Right cardiac atrium (tissue), 5 donors: ENCODE results near the gene TGFBR3. TPM values are rescaled to one million over a fixed set of nuclear protein-coding genes. Genes with fewer than 3 reads are reported as not detected.

ENCODE experiments used
- ATAC-seq, 2 donors: fragments of 200-7000 bp; cut with Tn5 transposase; one replicate each; pipeline versions ENCODE4 v1.8.0 to v1.9.1; 2020; ENCODE audit warnings: moderate library complexity in 2 of 2, mild to moderate bottlenecking in 1 of 2
- DNase-seq, 3 donors: peaks; one replicate each; pipeline ENCODE4 v3.0.0-alpha.2; 2020
- H3K27ac ChIP-seq: one replicate; pipeline ENCODE4 v1.5.1; 2013; ENCODE audit warnings: mild to moderate bottlenecking, low read length, control low read depth, moderate library complexity
- H3K27me3 ChIP-seq: one replicate; pipeline ENCODE4 v1.6.1; 2013; ENCODE audit not compliant: control insufficient read depth, insufficient read depth
- H3K4me1 ChIP-seq: one replicate; pipeline ENCODE4 v1.6.1; 2013; ENCODE audit warnings: low read length; ENCODE audit not compliant: control insufficient read depth, insufficient read depth
- H3K4me3 ChIP-seq: one replicate; pipeline ENCODE4 v1.5.1; 2013; ENCODE audit warnings: low read length, control low read depth
- H3K9me3 ChIP-seq: one replicate; pipeline ENCODE4 v1.6.1; 2013; ENCODE audit warnings: low read length; ENCODE audit not compliant: control insufficient read depth
- WGBS: extraction: QIAGEN DNeasy Blood & Tissue Kit; methylation state at CpG from one replicate; pipeline ENCODE4 v1.1.7; 2013; 5-methylcytosine and 5-hydroxymethylcytosine counted together
- intact Hi-C, 4 donors: fragments of 100-400 bp; cut with DNase I; formaldehyde crosslinking; loops; one replicate each; pipeline versions ENCODE4 v1.11.0 to v1.14.0; 2022 to 2023
- polyA plus RNA-seq: library from polyadenylated mRNA; stranded (reverse); fragments of 200-250 nt; gene quantifications from one replicate; pipeline ENCODE4 v1.2.3, GENCODE V29; 2013
- total RNA-seq, 4 donors: library from RNA; stranded (reverse); fragmentation: NEBNext Ultra II Directional; extraction: Animal tissue kit (Norgen Biotek cat#: 25700); gene quantifications; one replicate each; pipeline ENCODE4 v1.2.1, GENCODE V29; 2021
- donor health status: healthy with polysubstance abuse.
- donor health status: DM: no; HTN: yes; CAD: no.
- donor health status: DM: no; HTN: no; CAD: no.
- donor health status: DM: no; HTN: yes; CAD: no; lungs with severe emphysema.
- donor health status: DM: yes; HTN: yes; CAD: no.

Gene TGFBR3
- total and polyA plus RNA-seq, 5 donors, result 14.5 to 52.4 (median 38.9) TPM

DNA sequence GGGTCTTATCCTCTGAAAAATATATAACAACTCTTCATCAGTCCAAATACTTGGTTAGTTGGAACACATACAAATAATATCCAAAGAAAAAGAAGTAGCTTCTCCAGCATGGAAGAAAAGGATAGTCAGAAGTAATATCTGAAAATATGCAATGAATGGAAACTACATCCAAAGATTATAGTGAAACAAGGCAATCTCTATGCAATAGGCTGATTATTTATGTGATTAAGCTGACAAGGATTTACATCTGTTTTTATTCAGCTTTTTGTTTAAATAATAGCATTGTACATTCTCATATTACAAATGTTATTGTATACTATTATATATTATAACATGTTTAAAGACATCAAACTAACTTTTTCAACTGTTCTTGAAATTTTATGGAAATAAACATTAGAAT is 15.3 kb upstream of the TGFBR3 start:
- H3K27ac ChIP-seq, result no peak overlapping the region
- DNase-seq (no peak), ATAC-seq (no peak)
- intact Hi-C loops, result no loop called here
- no peak overlapping the region for H3K4me3 ChIP-seq
- no peaks in the 10 kb centered on the region for H3K27me3 ChIP-seq
- no peaks in the 10 kb centered on the region for H3K9me3 ChIP-seq
- no peaks in the 10 kb centered on the region for H3K4me1 ChIP-seq

- Histone ChIP-seq H3K27me3 (no peaks in the 10 kb centered on the region), H3K27ac (no peak overlapping the region), H3K4me1 (no peaks in the 10 kb centered on the region), H3K4me3 (no peak overlapping the region), H3K9me3 (no peaks in the 10 kb centered on the region)
- WGBS, result 95% methylated on average over 1 of the region's 1 CpG
- DNase-seq (no peak), ATAC-seq (peak in 1 of 2 donors; percentile 55)
- intact Hi-C loops, result no loop called here
These were observed 14.6 kb upstream of the TGFBR3 start for GRCh38 chr1:91900562-91900961.

DNA sequence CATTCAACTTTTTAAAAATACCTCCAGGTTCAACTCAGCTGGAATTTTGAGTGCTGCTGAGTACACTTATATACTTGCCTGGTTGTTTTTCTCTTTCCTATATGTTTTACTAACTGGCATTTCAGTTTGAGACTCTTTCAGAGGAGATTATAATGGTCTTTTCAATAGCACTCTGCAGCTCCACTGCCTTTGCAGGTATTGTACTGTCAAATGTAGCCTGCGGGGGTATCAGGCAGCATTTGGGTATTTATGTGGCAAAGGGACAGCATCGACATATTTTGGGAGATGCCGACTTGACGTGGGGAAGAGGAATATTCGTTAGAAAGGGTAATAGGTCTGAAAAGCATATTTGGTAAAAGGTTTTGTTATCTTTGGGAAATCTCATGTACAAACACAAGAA is 11.1 kb upstream of the TGFBR3 start:
- Histone ChIP-seq H3K27me3 (no peaks in the 10 kb centered on the region), H3K27ac (no peak overlapping the region), H3K4me3 (no peak overlapping the region), H3K9me3 (no peaks in the 10 kb centered on the region), H3K4me1 (peaks cover 1% of the 10 kb centered on the region)
- intact Hi-C loops, result no loop called here
- no peak for DNase-seq
- ATAC-seq, result no peak
- 83% methylated on average over 5 of the region's 5 CpGs for WGBS

DNA sequence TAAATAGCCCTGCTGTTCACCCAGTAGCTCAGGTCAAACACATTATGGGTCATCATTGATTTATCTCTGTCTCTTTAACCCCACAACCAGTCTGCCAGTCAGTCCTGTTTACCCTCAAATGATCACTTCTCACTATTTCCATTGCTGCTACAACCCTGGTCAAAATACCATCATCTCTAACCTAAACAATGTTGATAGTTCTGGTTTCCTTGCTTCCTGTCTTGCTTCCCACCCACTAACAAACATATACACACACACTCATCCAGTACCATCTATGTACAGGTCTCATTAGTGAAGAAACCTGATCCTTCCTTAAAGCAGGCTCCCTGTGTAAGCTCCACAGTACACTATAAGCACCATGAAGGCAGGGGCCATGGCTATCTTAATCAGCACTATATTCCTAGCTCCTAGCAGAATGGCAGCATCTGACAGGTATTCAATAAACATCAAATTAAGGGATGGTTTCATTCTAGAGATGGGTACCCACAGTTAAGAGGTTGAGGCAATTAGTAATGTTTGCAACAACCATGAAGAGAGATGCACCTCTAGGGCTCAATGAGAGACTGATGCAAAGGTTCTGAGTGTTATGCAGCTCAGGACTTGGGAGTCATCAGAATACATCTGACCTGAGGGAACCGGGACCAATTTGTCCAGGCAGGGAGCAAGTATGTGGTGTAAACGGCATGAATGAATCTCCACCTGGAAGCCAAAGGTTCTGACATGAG is 10.0 kb upstream of the TGFBR3 start:
- peaks cover 4% of the 10 kb centered on the region for H3K4me1 ChIP-seq
- no peak for ATAC-seq
- DNase-seq, result no peak
- 25% methylated on average over 2 of the region's 2 CpGs for WGBS
- H3K27me3 ChIP-seq, result no peaks in the 10 kb centered on the region
- H3K4me3 ChIP-seq, result no peak overlapping the region
- H3K9me3 ChIP-seq, result no peaks in the 10 kb centered on the region
- intact Hi-C loops, result no loop called here
- no peak overlapping the region for H3K27ac ChIP-seq

DNA sequence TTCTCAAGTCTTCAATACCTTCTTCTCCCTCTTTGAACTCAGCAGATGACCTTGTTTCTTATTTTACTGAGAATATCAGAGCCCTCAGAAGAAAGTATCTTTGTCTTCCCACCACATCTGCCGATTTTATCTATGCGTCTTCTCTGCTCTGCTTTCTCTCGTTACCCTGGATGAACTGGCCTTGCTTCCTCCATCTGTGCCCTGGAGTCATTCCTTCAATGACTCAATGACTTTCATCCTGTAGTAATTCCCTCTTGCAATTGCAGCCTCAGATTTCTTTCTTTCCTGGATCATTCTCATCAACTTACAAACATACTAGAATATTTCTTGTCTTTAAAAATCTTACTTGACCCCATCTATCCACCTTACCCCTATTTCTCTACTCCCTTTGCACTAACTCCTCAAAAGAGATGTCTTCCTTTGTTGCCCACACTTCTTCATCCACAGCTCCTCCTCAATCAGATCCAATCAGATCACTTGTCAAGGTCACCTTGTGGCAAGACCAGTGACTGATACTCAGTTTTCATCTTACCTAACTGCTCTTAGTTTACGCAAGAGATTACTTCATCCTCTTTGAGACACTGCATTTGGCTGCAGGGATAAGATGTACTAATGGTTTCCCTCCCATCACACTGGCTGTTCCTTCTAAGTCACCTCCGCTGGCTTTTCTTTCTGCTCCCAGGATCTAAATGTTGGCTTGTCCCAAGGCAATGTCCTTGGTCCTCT is 8.2 kb upstream of the TGFBR3 start:
- H3K27ac ChIP-seq, result no peak overlapping the region
- ATAC-seq, result no peak
- 81% methylated on average over 5 of the region's 5 CpGs for WGBS

GRCh38 chr1:91891969-91892368 is 6.0 kb upstream of the TGFBR3 start:
- H3K27me3 ChIP-seq, result no peaks in the 10 kb centered on the region
- WGBS, result 43% methylated on average over 1 of the region's 1 CpG
- DNase-seq (no peak), ATAC-seq (peak; percentile 22 to 47)
- no peaks in the 10 kb centered on the region for H3K9me3 ChIP-seq
- intact Hi-C loops, result no loop called here
- H3K27ac ChIP-seq, result peak overlapping the region; percentile 52
- H3K4me3 ChIP-seq, result no peak overlapping the region
- H3K4me1 ChIP-seq, result peaks cover 5% of the 10 kb centered on the region

More for the DNA sequence above, 8.2 kb upstream of the TGFBR3 start:
- no peaks in the 10 kb centered on the region for H3K9me3 ChIP-seq
- no peak for DNase-seq
- H3K27me3 ChIP-seq, result no peaks in the 10 kb centered on the region
- intact Hi-C loops, result no loop called here
- H3K4me3 ChIP-seq, result no peak overlapping the region
- H3K4me1 ChIP-seq, result peaks cover 5% of the 10 kb centered on the region

- no peaks in the 10 kb centered on the region for H3K27me3 ChIP-seq
- peak overlapping the region; percentile 3 for H3K27ac ChIP-seq
- H3K9me3 ChIP-seq, result no peaks in the 10 kb centered on the region
- peak; percentile 57 to 79 for ATAC-seq
- WGBS, result 35% methylated on average over 3 of the region's 3 CpGs
- intact Hi-C loops, result no loop called here
- no peak for DNase-seq
- H3K4me3 ChIP-seq, result no peak overlapping the region
- H3K4me1 ChIP-seq, result peaks cover 5% of the 10 kb centered on the region
These were observed 5.5 kb upstream of the TGFBR3 start for GRCh38 chr1:91891454-91891853.

DNA sequence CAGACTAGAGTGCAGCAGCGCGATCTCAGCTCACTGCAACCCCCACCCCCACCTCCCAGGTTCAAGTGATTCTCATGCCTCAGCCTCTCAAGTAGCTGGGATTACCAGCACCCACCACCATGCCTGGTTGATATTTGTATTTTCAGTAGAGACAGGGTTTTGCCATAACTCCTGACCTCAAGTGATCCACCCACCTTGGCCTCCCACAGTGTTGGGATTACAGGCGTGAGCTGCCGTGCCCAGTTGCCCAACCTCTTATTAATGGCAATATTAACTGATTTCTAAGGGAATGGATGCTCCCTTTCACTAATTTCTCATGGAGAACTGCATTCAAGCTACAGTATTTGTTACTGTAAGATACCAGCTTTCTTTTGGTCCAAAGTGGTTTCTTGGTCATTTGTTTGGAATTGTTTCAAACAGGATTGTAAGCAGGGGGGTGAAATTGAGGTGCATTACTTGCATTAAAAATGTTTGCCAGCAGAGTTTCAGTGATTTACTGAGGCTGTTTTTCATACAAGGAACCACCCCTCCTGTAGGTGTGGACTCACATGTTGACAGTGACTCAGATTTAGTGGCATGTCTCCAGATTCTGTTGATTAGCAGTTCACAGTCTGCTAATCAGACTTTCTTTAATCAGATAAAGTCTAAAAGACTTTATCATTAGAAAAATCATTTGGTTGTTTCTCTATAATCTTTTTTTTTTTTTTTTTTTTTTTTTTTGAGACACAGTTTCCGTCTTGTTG is 3.9 kb upstream of the TGFBR3 start:
- Histone ChIP-seq H3K4me1 (peaks cover 5% of the 10 kb centered on the region), H3K9me3 (no peaks in the 10 kb centered on the region), H3K27ac (no peak overlapping the region), H3K27me3 (no peaks in the 10 kb centered on the region), H3K4me3 (no peak overlapping the region)
- no peak for ATAC-seq
- no peak for DNase-seq
- intact Hi-C loops, result loop anchor here in 3 of 4 donors (10.0 kb wide), 2 partner anchors 55 to 175 kb away; no protein-coding TSS in a partner anchor
- WGBS, result 90% methylated on average over 5 of the region's 5 CpGs

DNA sequence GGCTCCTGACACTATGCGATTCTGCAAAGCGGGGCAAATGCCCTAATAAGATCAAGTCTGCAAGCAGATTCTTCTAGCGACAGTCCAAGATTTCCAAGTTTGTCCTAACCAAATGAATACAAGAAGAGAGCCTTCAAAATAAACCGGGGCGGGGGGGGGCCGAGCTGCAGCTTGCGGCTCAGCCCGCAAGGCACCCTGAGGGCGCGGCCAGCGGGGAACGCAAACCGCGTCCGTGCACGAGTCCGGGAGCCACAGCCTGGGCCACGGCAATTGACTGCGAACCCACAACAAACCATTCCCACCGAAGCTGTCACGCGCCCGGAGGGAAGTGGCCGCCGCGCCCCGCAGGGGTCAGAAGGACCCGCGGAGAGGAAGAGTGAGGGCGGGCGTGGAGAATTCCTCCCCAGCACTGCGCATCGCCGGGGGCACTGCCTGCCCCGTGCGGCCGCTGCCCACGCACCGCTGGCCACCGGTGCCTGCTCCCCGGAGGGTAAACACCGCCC is 687 bp downstream of the TGFBR3 start:
- intact Hi-C loops, result loop anchor here in 3 of 4 donors (10.0 kb wide), 2 partner anchors 50 to 170 kb away; no protein-coding TSS in a partner anchor
- H3K9me3 ChIP-seq, result no peaks in the 10 kb centered on the region
- H3K27me3 ChIP-seq, result no peaks in the 10 kb centered on the region
- DNase-seq (peak in 2 of 3 donors; percentile 53 to 80), ATAC-seq (peak; percentile 40 to 43)
- peaks cover 2% of the 10 kb centered on the region for H3K4me1 ChIP-seq
- WGBS, result under 1% methylated on average over 42 of the region's 42 CpGs
- H3K27ac ChIP-seq, result peak overlapping the region; percentile 86
- peak overlapping the region; percentile 77 for H3K4me3 ChIP-seq

- Histone ChIP-seq H3K4me3 (peak overlapping the region; percentile 77), H3K9me3 (no peaks in the 10 kb centered on the region), H3K27me3 (no peaks in the 10 kb centered on the region), H3K4me1 (peaks cover under 1% of the 10 kb centered on the region), H3K27ac (peak overlapping the region; percentile 86)
- intact Hi-C loops, result loop anchor here in 3 of 4 donors (5.0 to 10.0 kb wide), 3 partner anchors 37 to 170 kb away; no protein-coding TSS in a partner anchor
- DNase-seq, result peak; percentile 30 to 65 (median 59)
- WGBS, result 9% methylated on average over 22 of the region's 22 CpGs
- peak; percentile 36 to 38 for ATAC-seq
These were observed 1.3 kb downstream of the TGFBR3 start for GRCh38 chr1:91884459-91885212.
